Lower lobe of right lung (tissue), 2 donors: Measurements from ENCODE around the gene GREB1L. TPM values are rescaled to one million over a fixed set of nuclear protein-coding genes. Genes with fewer than 3 reads are reported as not detected.

ENCODE experiments used
- ATAC-seq, 2 donors: fragments of 200-7000 bp; cut with Tn5 transposase; one replicate each; pipeline ENCODE4 v1.9.1; 2020 to 2022; ENCODE audit warnings: mild to moderate bottlenecking in 2 of 2, moderate library complexity in 2 of 2
- DNase-seq: peaks from one replicate; pipeline ENCODE4 v3.0.0-alpha.2; 2020
- H3K27ac ChIP-seq: fragments of 200-600 bp; one replicate; pipeline ENCODE4 v1.8.0; 2022
- H3K27me3 ChIP-seq: fragments of 200-600 bp; one replicate; pipeline ENCODE4 v1.8.0; 2022; ENCODE audit warnings: low read depth
- H3K36me3 ChIP-seq: fragments of 200-600 bp; one replicate; pipeline ENCODE4 v1.8.0; 2022; ENCODE audit warnings: mild to moderate bottlenecking
- H3K4me1 ChIP-seq: fragments of 200-600 bp; one replicate; pipeline ENCODE4 v1.8.0; 2022
- H3K4me3 ChIP-seq: fragments of 200-600 bp; one replicate; pipeline ENCODE4 v1.8.0; 2022; ENCODE audit warnings: mild to moderate bottlenecking
- H3K9me3 ChIP-seq: fragments of 200-600 bp; one replicate; pipeline ENCODE4 v1.8.0; 2022
- intact Hi-C: fragments of 100-400 bp; cut with DNase I; formaldehyde crosslinking; loops from one replicate; pipeline ENCODE4 v1.11.0; 2022
- total RNA-seq: library from RNA; stranded (reverse); fragmentation: NEBNext Ultra II Directional; extraction: Animal tissue kit (Norgen Biotek cat#: 25700); gene quantifications from one replicate; pipeline ENCODE4 v1.2.1, GENCODE V29; 2021
- TF ChIP-seq, protein P1 (sequence below): fragments of 200-600 bp; IDR thresholded peaks from one replicate; pipeline ENCODE4 v1.8.0; 2022; ENCODE audit warnings: antibody characterized with exemption, mild to moderate bottlenecking
- donor health status: DM: no; HTN: yes; CAD: no; lungs with severe emphysema.

GREB1L gene
- total RNA-seq, 1 donor from 2014 or later: 0.74 TPM

DNA sequence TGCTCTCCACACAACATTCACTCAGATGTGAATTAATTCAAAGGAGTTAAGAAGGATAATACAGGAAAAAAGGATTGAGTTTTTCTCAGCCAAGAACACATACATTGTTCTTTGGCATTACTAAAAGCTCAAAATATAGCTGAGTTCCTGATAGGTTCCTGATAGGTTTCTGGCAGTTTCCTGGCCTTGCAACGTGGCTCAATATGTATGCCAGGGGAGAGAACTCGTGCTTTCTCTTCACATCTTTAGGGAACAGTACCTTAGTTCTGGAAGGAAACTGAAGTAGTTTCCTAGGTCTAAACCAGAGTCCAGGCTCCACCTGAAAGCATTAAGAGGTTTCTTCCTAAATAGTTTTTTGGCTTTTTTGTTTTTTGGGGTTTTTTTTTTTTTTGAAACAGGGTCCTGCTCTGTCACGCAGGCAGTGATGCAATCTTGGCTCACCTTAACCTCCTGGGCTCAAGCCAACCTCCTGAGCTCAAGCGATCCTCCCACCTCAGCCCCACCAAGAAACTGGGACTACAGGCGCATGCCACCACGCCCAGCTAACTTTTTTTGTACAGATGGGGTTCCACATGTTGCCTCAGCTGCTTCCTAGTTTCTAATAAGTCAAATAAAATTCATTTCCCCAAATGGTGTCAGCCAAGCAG, 315.7 kb downstream of the GREB1L start:
- Histone ChIP-seq H3K4me1 (no peaks in the 10 kb centered on the region), H3K4me3 (no peak overlapping the region), H3K9me3 (no peaks in the 10 kb centered on the region), H3K27me3 (no peaks in the 10 kb centered on the region), H3K36me3 (peaks cover 56% of the 10 kb centered on the region), H3K27ac (no peak overlapping the region)
- intact Hi-C loops: no loop called here
- ATAC-seq: no peak
- DNase-seq: no peak
- TF ChIP-seq, protein P1, sequence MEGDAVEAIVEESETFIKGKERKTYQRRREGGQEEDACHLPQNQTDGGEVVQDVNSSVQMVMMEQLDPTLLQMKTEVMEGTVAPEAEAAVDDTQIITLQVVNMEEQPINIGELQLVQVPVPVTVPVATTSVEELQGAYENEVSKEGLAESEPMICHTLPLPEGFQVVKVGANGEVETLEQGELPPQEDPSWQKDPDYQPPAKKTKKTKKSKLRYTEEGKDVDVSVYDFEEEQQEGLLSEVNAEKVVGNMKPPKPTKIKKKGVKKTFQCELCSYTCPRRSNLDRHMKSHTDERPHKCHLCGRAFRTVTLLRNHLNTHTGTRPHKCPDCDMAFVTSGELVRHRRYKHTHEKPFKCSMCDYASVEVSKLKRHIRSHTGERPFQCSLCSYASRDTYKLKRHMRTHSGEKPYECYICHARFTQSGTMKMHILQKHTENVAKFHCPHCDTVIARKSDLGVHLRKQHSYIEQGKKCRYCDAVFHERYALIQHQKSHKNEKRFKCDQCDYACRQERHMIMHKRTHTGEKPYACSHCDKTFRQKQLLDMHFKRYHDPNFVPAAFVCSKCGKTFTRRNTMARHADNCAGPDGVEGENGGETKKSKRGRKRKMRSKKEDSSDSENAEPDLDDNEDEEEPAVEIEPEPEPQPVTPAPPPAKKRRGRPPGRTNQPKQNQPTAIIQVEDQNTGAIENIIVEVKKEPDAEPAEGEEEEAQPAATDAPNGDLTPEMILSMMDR: no peak

DNA sequence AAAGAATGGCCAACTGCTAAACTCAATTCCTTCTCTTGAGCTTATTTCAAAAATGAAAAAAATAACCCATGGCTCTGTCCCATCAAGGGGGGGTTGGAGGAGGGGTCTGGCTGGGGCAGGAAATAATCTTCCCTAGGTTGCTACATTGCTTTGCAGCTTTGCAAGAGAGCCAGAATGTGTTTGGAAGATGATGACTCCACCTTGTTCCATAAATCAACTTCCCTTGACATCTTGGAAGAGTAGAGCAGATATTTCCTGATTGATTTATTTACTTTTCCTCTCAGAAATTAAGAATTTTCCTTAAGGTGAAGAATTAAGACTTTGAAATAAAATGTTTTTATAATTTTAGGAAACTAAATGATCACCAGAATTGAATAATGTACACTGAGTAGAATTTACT, 317.2 kb downstream of the GREB1L start:
- DNase-seq (no peak), ATAC-seq (no peak)
- Histone ChIP-seq H3K9me3 (no peaks in the 10 kb centered on the region), H3K4me3 (no peak overlapping the region), H3K27me3 (no peaks in the 10 kb centered on the region), H3K4me1 (no peaks in the 10 kb centered on the region), H3K36me3 (peaks cover 65% of the 10 kb centered on the region), H3K27ac (no peak overlapping the region)
- TF ChIP-seq, protein P1: no peak
- intact Hi-C loops: no loop called here

DNA sequence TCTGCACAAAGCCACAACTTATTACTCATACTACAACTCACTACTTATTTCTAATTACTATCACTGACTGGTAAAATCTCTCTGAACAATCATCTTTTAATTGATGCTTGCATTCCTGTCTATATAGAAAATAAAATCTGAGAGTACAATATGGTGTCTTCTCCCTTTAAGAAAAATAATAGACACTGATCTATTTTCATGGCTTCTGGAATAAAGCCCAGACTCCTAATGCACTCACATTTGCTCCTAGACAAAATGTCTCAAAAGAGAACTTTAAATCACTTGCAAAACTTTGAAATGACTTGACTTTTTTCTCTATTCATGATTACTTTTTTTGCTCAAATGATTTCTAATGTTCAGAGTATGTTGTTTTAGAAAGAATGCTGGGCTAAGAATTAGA, 329.7 kb downstream of the GREB1L start:
- Histone ChIP-seq H3K36me3 (peaks cover 98% of the 10 kb centered on the region), H3K27me3 (no peaks in the 10 kb centered on the region), H3K4me1 (no peaks in the 10 kb centered on the region), H3K9me3 (no peaks in the 10 kb centered on the region), H3K27ac (no peak overlapping the region), H3K4me3 (no peak overlapping the region)
- DNase-seq: no peak
- TF ChIP-seq, protein P1: no peak
- no peak for ATAC-seq
- intact Hi-C loops: no loop called here

Other genes starting within 250 kb of the GREB1L start
- 67.0 TPM for gene ROCK1, start 130.4 kb upstream of the GREB1L start, total RNA-seq